GM23248 (cell line): ENCODE results near the gene MORC4. TPM values are rescaled to one million over a fixed set of nuclear protein-coding genes. Genes with fewer than 3 reads are reported as not detected.

Source experiments
- DNase-seq: peaks from one replicate; pipeline ENCODE4 v3.0.0-alpha.2; 2015
- H2AFZ ChIP-seq: fragments of 200-600 bp; sonication (generic); 2 replicates; pipeline ENCODE4 v1.6.1; 2016; ENCODE audit warnings: antibody characterized with exemption
- H3F3A ChIP-seq: fragments of 200-600 bp; sonication (generic); 2 replicates; pipeline ENCODE4 v1.6.1; 2016; ENCODE audit warnings: mild to moderate bottlenecking, antibody characterized with exemption, mixed run types; ENCODE audit not compliant: insufficient read depth
- H3K27ac ChIP-seq: fragments of 200-600 bp; sonication (generic); 2 replicates; pipeline ENCODE4 v1.5.1; 2016; ENCODE audit warnings: mild to moderate bottlenecking
- H3K27me3 ChIP-seq: fragments of 200-600 bp; sonication (generic); replicated peaks from 2 replicates; pipeline ENCODE4 v1.6.1; 2016; ENCODE audit warnings: mild to moderate bottlenecking; ENCODE audit not compliant: insufficient read depth
- H3K36me3 ChIP-seq: fragments of 200-600 bp; sonication (generic); 2 replicates; pipeline ENCODE4 v1.6.1; 2016; ENCODE audit warnings: low read depth, mild to moderate bottlenecking
- H3K4me1 ChIP-seq: fragments of 200-600 bp; sonication (generic); 2 replicates; pipeline ENCODE4 v1.6.1; 2016; ENCODE audit warnings: mild to moderate bottlenecking; ENCODE audit not compliant: insufficient read depth
- H3K4me2 ChIP-seq: fragments of 200-600 bp; sonication (generic); one replicate; pipeline ENCODE4 v1.6.1; 2016; ENCODE audit warnings: mild to moderate bottlenecking; ENCODE audit not compliant: unreplicated experiment
- H3K4me3 ChIP-seq: fragments of 200-600 bp; sonication (generic); 2 replicates; pipeline ENCODE4 v1.5.1; 2016; ENCODE audit warnings: mild to moderate bottlenecking
- H3K79me2 ChIP-seq: fragments of 200-600 bp; sonication (generic); 2 replicates; pipeline ENCODE4 v1.6.1; 2016; ENCODE audit warnings: mild to moderate bottlenecking; ENCODE audit not compliant: insufficient read depth
- H3K9ac ChIP-seq: fragments of 200-600 bp; sonication (generic); 2 replicates; pipeline ENCODE4 v1.6.1; 2016; ENCODE audit warnings: mild to moderate bottlenecking
- H3K9me2 ChIP-seq: fragments of 200-600 bp; sonication (generic); 2 replicates; pipeline ENCODE4 v1.6.1; 2016; ENCODE audit warnings: mixed run types, mild to moderate bottlenecking, moderate library complexity; ENCODE audit not compliant: insufficient read depth
- H3K9me3 ChIP-seq: fragments of 200-600 bp; sonication (generic); one replicate; pipeline ENCODE4 v1.6.1; 2017; ENCODE audit warnings: low read depth
- H4K20me1 ChIP-seq: fragments of 200-600 bp; sonication (generic); 2 replicates; pipeline ENCODE4 v1.6.0; 2016; ENCODE audit not compliant: insufficient read depth
- EZH2 ChIP-seq: fragments of 200-600 bp; sonication (generic); IDR thresholded peaks from 2 replicates; pipeline ENCODE4 v1.6.1; 2018; ENCODE audit warnings: antibody characterized with exemption, mild to moderate bottlenecking; ENCODE audit not compliant: insufficient read depth, poor library complexity, severe bottlenecking
- EZH2phosphoT487 ChIP-seq: fragments of 200-600 bp; sonication (generic); IDR thresholded peaks from 2 replicates; pipeline ENCODE4 v1.6.1; 2018; ENCODE audit warnings: antibody characterized with exemption, moderate library complexity, mild to moderate bottlenecking, low read depth; ENCODE audit not compliant: insufficient read depth
- WGBS, 2 experiments: methylation state at CpG; one replicate each; pipeline ENCODE4 v1.1.6; 2015 to 2017; ENCODE audit warnings: low lambda C conversion rate in 2 of 2, low coverage in 1 of 2; ENCODE audit errors: missing lambda C conversion rate in 2 of 2; 5-methylcytosine and 5-hydroxymethylcytosine counted together
- in situ Hi-C: fragments of 300-500 bp; cut with MboI; formaldehyde crosslinking; loops from 2 replicates; pipeline ENCODE4 v1.15.0; 2020
- polyA plus RNA-seq: library from polyadenylated mRNA; unstranded; fragments of >200 nt; fragmentation: Nextera tagmentation; extraction: Ambion mirVana; gene quantifications from 2 replicates; pipeline ENCODE4 v1.2.1, GENCODE V29; 2016
- total RNA-seq: library from RNA; depleted of rRNA; stranded (reverse); fragments of >200 nt; shearing (Covaris generic); gene quantifications from 2 replicates; pipeline ENCODE4 v1.2.3, GENCODE V29; 2014

Gene MORC4
- total and polyA plus RNA-seq, 2 experiments from 2014 or later: 12.3 to 23.7 TPM

DNA sequence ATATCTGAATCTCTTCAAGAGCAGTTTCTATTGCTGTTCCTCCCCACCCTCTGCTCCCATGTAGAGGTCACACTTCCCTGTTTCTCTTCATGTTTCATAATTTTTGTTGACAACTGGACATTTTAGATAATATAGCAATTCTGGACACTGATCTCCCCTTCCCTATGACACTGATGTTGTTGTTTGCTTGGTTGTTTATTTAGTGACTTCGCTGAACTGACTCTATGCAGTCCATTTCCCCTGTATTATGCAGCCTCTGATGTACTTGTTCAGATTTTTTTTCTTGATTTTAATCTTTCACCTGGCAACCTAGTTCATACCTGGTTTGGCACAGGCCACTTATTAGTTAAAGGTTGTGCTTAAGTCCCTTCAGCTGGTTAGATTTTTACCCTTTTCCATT lies 50.6 kb downstream of the MORC4 start:
- Histone ChIP-seq H3K79me2 (no peaks in the 10 kb centered on the region), H3K27ac (no peak overlapping the region), H2AFZ (no peak overlapping the region), H3K9ac (no peak overlapping the region), H3K9me2 (no peaks in the 10 kb centered on the region), H3K4me3 (no peak overlapping the region), H3K36me3 (no peaks in the 10 kb centered on the region), H3K4me1 (peaks cover 1% of the 10 kb centered on the region; the same call in 1 of the 2 replicates), H3K27me3 (no peaks in the 10 kb centered on the region), H4K20me1 (no peaks in the 10 kb centered on the region), H3F3A (no peaks in the 10 kb centered on the region), H3K4me2 (no peak overlapping the region), H3K9me3 (no peaks in the 10 kb centered on the region)
- TF ChIP-seq EZH2 (no peak), EZH2phosphoT487 (no peak)
- in situ Hi-C loops: no loop called here
- DNase-seq: no peak
- WGBS, 2 experiments: 92 to 100% methylated on average over 1 of the region's 1 CpG

- Histone ChIP-seq H4K20me1 (no peaks in the 10 kb centered on the region), H3K4me2 (no peak overlapping the region), H3K9ac (no peak overlapping the region), H3K4me1 (no peaks in the 10 kb centered on the region), H2AFZ (no peak overlapping the region), H3K79me2 (no peaks in the 10 kb centered on the region), H3K27me3 (no peaks in the 10 kb centered on the region), H3K9me3 (no peaks in the 10 kb centered on the region), H3F3A (no peaks in the 10 kb centered on the region), H3K4me3 (no peak overlapping the region), H3K36me3 (no peaks in the 10 kb centered on the region), H3K27ac (no peak overlapping the region), H3K9me2 (no peaks in the 10 kb centered on the region)
- 61 to 69% methylated on average over 3 of the region's 3 CpGs for WGBS, 2 experiments
- in situ Hi-C loops: no loop called here
- no peak for TF ChIP-seq EZH2
- TF ChIP-seq EZH2phosphoT487: no peak
- peak; percentile 42 for DNase-seq
Measured at GRCh38 chrX:106948641-106949040, 51.4 kb downstream of the MORC4 start.

DNA sequence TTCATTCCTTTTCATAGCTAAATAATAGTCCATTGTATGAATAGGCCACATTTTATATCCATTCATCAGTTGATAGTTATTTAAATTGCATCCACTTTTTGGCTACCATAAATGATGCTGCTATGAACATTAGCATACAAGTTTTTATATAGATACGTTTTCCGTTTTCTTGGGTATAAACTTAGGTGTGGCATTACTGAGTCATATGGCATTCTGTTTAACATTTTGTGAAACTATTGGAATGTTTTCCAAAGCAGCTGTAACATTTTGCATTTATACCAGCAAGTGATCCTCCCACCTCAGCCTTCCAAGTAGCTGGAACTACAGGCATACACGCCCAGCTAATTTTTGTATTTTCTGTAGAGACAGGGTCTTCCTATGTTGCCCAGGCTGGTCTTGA lies 53.5 kb downstream of the MORC4 start:
- Histone ChIP-seq H3K9me3 (no peaks in the 10 kb centered on the region), H3K79me2 (no peaks in the 10 kb centered on the region), H2AFZ (no peak overlapping the region), H3K27me3 (no peaks in the 10 kb centered on the region), H3K36me3 (no peaks in the 10 kb centered on the region; the same call in 1 of the 2 replicates), H4K20me1 (no peaks in the 10 kb centered on the region), H3K27ac (no peak overlapping the region), H3F3A (no peaks in the 10 kb centered on the region), H3K4me1 (no peaks in the 10 kb centered on the region), H3K9ac (no peak overlapping the region), H3K9me2 (no peaks in the 10 kb centered on the region), H3K4me2 (no peak overlapping the region), H3K4me3 (no peak overlapping the region)
- WGBS, 2 experiments: 98 to 100% methylated on average over 3 of the region's 3 CpGs
- no peak for TF ChIP-seq EZH2phosphoT487
- TF ChIP-seq EZH2: no peak
- in situ Hi-C loops: no loop called here
- DNase-seq: no peak

GRCh38 chrX:106940068-106940467 lies 59.9 kb downstream of the MORC4 start:
- in situ Hi-C loops: no loop called here
- Histone ChIP-seq H3K9ac (no peak overlapping the region), H3F3A (no peaks in the 10 kb centered on the region), H2AFZ (no peak overlapping the region), H3K79me2 (no peaks in the 10 kb centered on the region), H3K36me3 (no peaks in the 10 kb centered on the region; the same call in 1 of the 2 replicates), H3K4me3 (no peak overlapping the region), H3K9me3 (no peaks in the 10 kb centered on the region), H3K4me2 (no peak overlapping the region), H3K4me1 (no peaks in the 10 kb centered on the region), H3K27ac (no peak overlapping the region), H3K27me3 (no peaks in the 10 kb centered on the region), H4K20me1 (no peaks in the 10 kb centered on the region), H3K9me2 (no peaks in the 10 kb centered on the region)
- no peak for DNase-seq
- no peak for TF ChIP-seq EZH2phosphoT487
- TF ChIP-seq EZH2: no peak
- 96 to 100% methylated on average over 1 of the region's 1 CpG for WGBS, 2 experiments

- Histone ChIP-seq H3K9me2 (no peaks in the 10 kb centered on the region), H3K9me3 (no peaks in the 10 kb centered on the region), H3K36me3 (no peaks in the 10 kb centered on the region; the same call in 1 of the 2 replicates), H3K79me2 (no peaks in the 10 kb centered on the region), H4K20me1 (no peaks in the 10 kb centered on the region), H3K27ac (no peak overlapping the region), H3K4me3 (no peak overlapping the region), H2AFZ (no peak overlapping the region), H3K9ac (no peak overlapping the region), H3K4me2 (no peak overlapping the region), H3F3A (no peaks in the 10 kb centered on the region), H3K27me3 (no peaks in the 10 kb centered on the region), H3K4me1 (no peaks in the 10 kb centered on the region)
- DNase-seq: no peak
- in situ Hi-C loops: no loop called here
- 95 to 100% methylated on average over 3 of the region's 3 CpGs for WGBS, 2 experiments
- TF ChIP-seq EZH2 (no peak), EZH2phosphoT487 (no peak)
Measured at GRCh38 chrX:106939566-106939965, 60.4 kb downstream of the MORC4 start.
